A549 (cell line): Measurements from ENCODE around the gene XCL1. TPM values are rescaled to one million over a fixed set of nuclear protein-coding genes. Genes with fewer than 3 reads are reported as not detected.
"Not testable (repeated sequence)": the region's sequence is repeated elsewhere in the genome, so short reads cannot be mapped to it uniquely, and the experiment has no call there.

Source experiments
- ATAC-seq, 2 experiments: fragments of 200-7000 bp in 1 of 2; fragments of >200 bp in 1 of 2; cut with Nextera tagmentation in 1 of 2; cut with Tn5 transposase in 1 of 2; 3 replicates each; pipeline versions ENCODE4 v1.8.0 to v1.9.1; 2018 to 2020; ENCODE audit warnings: mild to moderate bottlenecking in 1 of 2, moderate library complexity in 1 of 2
- CTCF ChIA-PET: fragments of 300-600 bp; sonication (Branson Sonifier 250); formaldehyde crosslinking; extraction: SDS; loops from one replicate; lab custom pipeline; 2021; ENCODE audit warnings: antibody characterized with exemption, inconsistent platforms; lab: Yijun Ruan, JAX
- POLR2A ChIA-PET: fragments of 350-600 bp; formaldehyde crosslinking; extraction: SDS; loops from one replicate; lab custom pipeline; 2021; ENCODE audit warnings: antibody characterized with exemption, inconsistent platforms; lab: Yijun Ruan, JAX
- DNase-seq, 2 experiments: peaks; one replicate each; pipeline versions ENCODE4 v3.0.0 to v3.0.0-alpha.2; 2011 to 2016; ENCODE audit warnings: low read depth in 1 of 2, low spot score in 1 of 2
- FAIRE-seq: peaks from 2 replicates; lab custom pipeline; 2011; peaks lifted over from hg19 to GRCh38; lab: Jason Lieb, UNC
- H3K27ac ChIP-seq, 2 experiments: fragments of >200 bp; sonication (Bioruptor Twin); formaldehyde crosslinking; 3 replicates each; pipeline ENCODE4 v1.5.1; 2016 to 2017
- H3K4me1 ChIP-seq: fragments of >200 bp; sonication (Bioruptor Twin); formaldehyde crosslinking; 3 replicates; pipeline ENCODE4 v1.6.1; 2016
- H3K4me2 ChIP-seq: fragments of >200 bp; sonication (Bioruptor Twin); formaldehyde crosslinking; 3 replicates; pipeline ENCODE4 v1.6.1; 2016
- H3K4me3 ChIP-seq: fragments of >200 bp; sonication (Bioruptor Twin); formaldehyde crosslinking; 3 replicates; pipeline ENCODE4 v1.5.1; 2016
- H3K9me3 ChIP-seq: fragments of >200 bp; sonication (Bioruptor Twin); formaldehyde crosslinking; 3 replicates; pipeline ENCODE4 v1.6.1; 2016
- CEBPB ChIP-seq, 2 experiments: fragments of >200 bp in 1 of 2; sonication (Bioruptor Twin) in 1 of 2; formaldehyde crosslinking in 1 of 2; IDR thresholded peaks; 2 replicates each; pipeline ENCODE4 v1.6.1; 2012 to 2016
- CTCF ChIP-seq: fragments of >200 bp; sonication (Bioruptor Twin); formaldehyde crosslinking; IDR thresholded peaks from 3 replicates; pipeline ENCODE4 v1.5.1; 2016
- ELK1 ChIP-seq: fragments of 150-350 bp; IDR thresholded peaks from 2 replicates; pipeline ENCODE4 v1.6.1; 2014; ENCODE audit warnings: low read depth, mild to moderate bottlenecking, low read length
- HEYL ChIP-seq: fragments of 250-450 bp; sonication (Bioruptor Pico); IDR thresholded peaks from 2 replicates; pipeline ENCODE4 v1.8.0; 2021; ENCODE audit warnings: mild to moderate bottlenecking, moderate library complexity
- MAFK ChIP-seq: fragments of 450-650 bp; IDR thresholded peaks from 2 replicates; pipeline ENCODE4 v1.6.1; 2014; ENCODE audit not compliant: partially characterized antibody
- RAD21 ChIP-seq, 2 experiments: fragments of >200 bp in 1 of 2; sonication (Bioruptor Twin) in 1 of 2; formaldehyde crosslinking in 1 of 2; IDR thresholded peaks in 1 of 2; conservative IDR thresholded peaks in 1 of 2; 2 replicates in 1 of 2; 3 replicates in 1 of 2; pipeline ENCODE4 v1.6.1; 2012 to 2018; ENCODE audit warnings: inconsistent platforms in 1 of 2
- WGBS: methylation state at CpG from one replicate; pipeline ENCODE4 v1.1.6; 2017; ENCODE audit errors: missing lambda C conversion rate; 5-methylcytosine and 5-hydroxymethylcytosine counted together
- polyA plus RNA-seq, 4 experiments: library from polyadenylated mRNA; depleted of rRNA in 3 of 4; stranded (reverse); fragments of >200 nt; fragmentation: RNase III in 1 of 4; extraction: RNeasy Plus Mini Kit Qiagen cat#74134 plus additional on column Dnase treatment in 1 of 4; gene quantifications; 2 replicates in 3 of 4; 3 replicates in 1 of 4; pipeline ENCODE4 v1.2.3, GENCODE V29; 2011 to 2017

Gene XCL1
- polyA plus RNA-seq, 2 of the 4 experiments (the other 2 are of a cell fraction), result not detected

- Histone ChIP-seq H3K4me3 (no peak overlapping the region), H3K27ac (no peak overlapping the region), H3K9me3 (no peaks in the 10 kb centered on the region), H3K4me2 (no peak overlapping the region), H3K4me1 (no peaks in the 10 kb centered on the region)
- ChIA-PET POLR2A (no interaction called here), CTCF (interaction anchor here (0.7 to 1.5 kb wide), 2 partner anchors 68 to 96 kb away, joined by 3 to 7 read pairs; no protein-coding TSS in a partner anchor)
- 33% methylated on average over 1 of the region's 1 CpG for WGBS
- ATAC-seq, result no peak
- FAIRE-seq, result no peak
- no peak for TF ChIP-seq ELK1
- TF ChIP-seq HEYL (CRISPR knock-in tag), result no peak
- TF ChIP-seq MAFK, result no peak
- no peak for DNase-seq
Measured at GRCh38 chr1:168535536-168535935, 40.9 kb upstream of the XCL1 start.

- H3K4me2 ChIP-seq, H3K9me3 ChIP-seq, DNase-seq, POLR2A ChIA-PET, FAIRE-seq, CTCF ChIA-PET, H3K4me1 ChIP-seq, ATAC-seq, H3K4me3 ChIP-seq, H3K27ac ChIP-seq: not testable (repeated sequence)
- WGBS, result 41% methylated on average over 7 of the region's 7 CpGs
Measured at GRCh38 chr1:168540798-168541197, 35.6 kb upstream of the XCL1 start.

- H3K4me3 ChIP-seq, H3K9me3 ChIP-seq, ATAC-seq, FAIRE-seq, H3K4me2 ChIP-seq, H3K4me1 ChIP-seq, POLR2A ChIA-PET, CTCF ChIA-PET, H3K27ac ChIP-seq, DNase-seq: not testable (repeated sequence)
- WGBS, result 37% methylated on average over 2 of the region's 2 CpGs
Measured at GRCh38 chr1:168542978-168543377, 33.4 kb upstream of the XCL1 start.

GRCh38 chr1:168543840-168544498, 32.4 kb upstream of the XCL1 start, which contains the start of gene XCL2:
Gene XCL2 (minus strand): TSS chr1:168543997. CDS start chr1:168543964, 33 bp downstream.
- POLR2A ChIA-PET, H3K9me3 ChIP-seq, DNase-seq, H3K4me1 ChIP-seq, FAIRE-seq, H3K4me3 ChIP-seq, H3K4me2 ChIP-seq, H3K27ac ChIP-seq, ATAC-seq: not testable (repeated sequence)
- WGBS, result 53% methylated on average over 6 of the region's 8 CpGs
- CTCF ChIA-PET, result interaction anchor here (0.6 kb wide), 1 partner anchor 24 kb away, joined by 3 read pairs; no protein-coding TSS in a partner anchor

- WGBS, result 28% methylated on average over 7 of the region's 7 CpGs
- H3K27ac ChIP-seq, H3K4me3 ChIP-seq, H3K4me2 ChIP-seq, H3K9me3 ChIP-seq, POLR2A ChIA-PET, H3K4me1 ChIP-seq: not testable (repeated sequence)
- CTCF ChIA-PET, result interaction anchor here (0.6 kb wide), 1 partner anchor 581 kb away, joined by 3 read pairs; no protein-coding TSS in a partner anchor
- DNase-seq (peak in 1 of 2 experiments; percentile 51), FAIRE-seq (peak; percentile 13), ATAC-seq (peak; percentile 80 to 87)
- TF ChIP-seq CTCF (peak; percentile 31; the same call in 2 of the 3 replicates), CEBPB (IDR thresholded peaks at IDR 0.05) (peak; percentile 76 to 89; a peak in 3 of 4 replicates), RAD21 (conservative IDR thresholded peaks at IDR 0.05 in 1 of 2, IDR thresholded peaks at IDR 0.05 in 1 of 2) (peak; percentile 31 to 47; a peak in 3 of 5 replicates)
Measured at GRCh38 chr1:168545678-168546552, 30.5 kb upstream of the XCL1 start.

- H3K27ac ChIP-seq, FAIRE-seq, DNase-seq, POLR2A ChIA-PET, H3K4me3 ChIP-seq, ATAC-seq, H3K4me2 ChIP-seq, H3K9me3 ChIP-seq: not testable (repeated sequence)
- 50% methylated on average over 3 of the region's 3 CpGs for WGBS
- CTCF ChIA-PET, result interaction anchor here (0.6 to 0.7 kb wide), 2 partner anchors 39 to 580 kb away, joined by 3 read pairs; no protein-coding TSS in a partner anchor
- peaks cover 10% of the 10 kb centered on the region; the same call in 2 of the 3 replicates for H3K4me1 ChIP-seq
Measured at GRCh38 chr1:168546553-168546895, 29.9 kb upstream of the XCL1 start.
